Smooth muscle cell (in vitro differentiated cells): ENCODE measurements around the gene POLR3B. TPM values are rescaled to one million over a fixed set of nuclear protein-coding genes. Genes with fewer than 3 reads are reported as not detected.

Experiments used
- DNase-seq: peaks from one replicate; lab custom pipeline; 2025; ENCODE audit not compliant: unreplicated experiment; lab: John Stamatoyannopoulos, UW
- H2AFZ ChIP-seq: fragments of 200-600 bp; sonication (generic); 2 replicates; pipeline ENCODE4 v1.6.0; 2016; ENCODE audit warnings: antibody characterized with exemption, low read depth, mild to moderate bottlenecking
- H3F3A ChIP-seq: fragments of 200-600 bp; sonication (generic); 2 replicates; pipeline ENCODE4 v1.6.0; 2017; ENCODE audit warnings: antibody characterized with exemption, low read depth
- H3K27ac ChIP-seq: fragments of 200-600 bp; sonication (generic); 2 replicates; pipeline ENCODE4 v1.5.1; 2016; ENCODE audit warnings: low read depth, mild to moderate bottlenecking
- H3K27me3 ChIP-seq: fragments of 200-600 bp; sonication (generic); 2 replicates; pipeline ENCODE4 v1.6.1; 2016; ENCODE audit warnings: low read depth, mild to moderate bottlenecking
- H3K36me3 ChIP-seq: fragments of 200-600 bp; sonication (generic); 2 replicates; pipeline ENCODE4 v1.5.1; 2016; ENCODE audit warnings: low read depth
- H3K4me1 ChIP-seq: fragments of 200-600 bp; sonication (generic); 2 replicates; pipeline ENCODE4 v1.5.1; 2016; ENCODE audit warnings: low read depth
- H3K4me2 ChIP-seq: fragments of 200-600 bp; sonication (generic); 2 replicates; pipeline ENCODE4 v1.6.0; 2016; ENCODE audit warnings: mild to moderate bottlenecking
- H3K4me3 ChIP-seq: fragments of 200-600 bp; sonication (generic); 2 replicates; pipeline ENCODE4 v1.5.1; 2016; ENCODE audit warnings: mild to moderate bottlenecking
- H3K79me2 ChIP-seq: fragments of 200-600 bp; sonication (generic); 2 replicates; pipeline ENCODE4 v1.6.0; 2016; ENCODE audit warnings: low read depth, mild to moderate bottlenecking
- H3K9ac ChIP-seq: fragments of 200-600 bp; sonication (generic); 2 replicates; pipeline ENCODE4 v1.6.0; 2016; ENCODE audit warnings: low read depth
- H3K9me3 ChIP-seq: fragments of 200-600 bp; sonication (generic); replicated peaks from 2 replicates; pipeline ENCODE4 v1.5.1; 2016; ENCODE audit warnings: low read depth
- H4K20me1 ChIP-seq: fragments of 200-600 bp; sonication (generic); 2 replicates; pipeline ENCODE4 v1.6.0; 2016; ENCODE audit warnings: low read depth
- CTCF ChIP-seq: fragments of 200-600 bp; sonication (generic); IDR thresholded peaks from 2 replicates; pipeline ENCODE4 v1.5.1; 2017; ENCODE audit warnings: borderline replicate concordance, mild to moderate bottlenecking, antibody characterized with exemption; ENCODE audit not compliant: insufficient read depth, poor library complexity, severe bottlenecking
- WGBS: methylation state at CpG from one replicate; pipeline ENCODE4 v1.1.7; 2016; ENCODE audit warnings: low lambda C conversion rate; 5-methylcytosine and 5-hydroxymethylcytosine counted together
- polyA plus RNA-seq: library from polyadenylated mRNA; unstranded; fragments of >200 nt; fragmentation: Nextera tagmentation; extraction: Ambion mirVana; gene quantifications from 2 replicates; pipeline ENCODE4 v1.2.1, GENCODE V29; 2016
- total RNA-seq: library from RNA; depleted of rRNA; stranded (reverse); fragments of >200 nt; gene quantifications from 2 replicates; pipeline ENCODE4 v1.2.3, GENCODE V29; 2014

The POLR3B gene
- total and polyA plus RNA-seq, 2 experiments from 2014 or later, result 7.3 to 7.5 TPM

DNA sequence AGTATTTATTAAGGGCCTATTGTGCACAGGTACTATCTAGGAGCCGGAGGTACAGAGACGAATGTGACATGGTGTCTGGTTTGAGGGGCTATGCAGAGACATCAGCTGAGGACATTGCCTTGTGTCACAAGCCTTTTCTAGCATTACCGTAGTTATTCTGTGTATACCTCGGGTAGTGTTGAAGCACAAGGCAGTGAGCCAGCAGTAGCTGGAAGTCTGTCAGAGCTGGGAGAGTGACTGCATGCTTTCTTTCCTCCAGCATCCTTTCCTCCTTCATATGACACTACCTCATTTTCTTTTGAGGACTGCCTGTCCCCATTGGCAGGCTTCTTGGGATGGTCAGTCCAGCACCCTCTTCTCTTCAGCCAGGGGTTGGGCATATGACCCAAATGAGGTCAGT lies 77.0 kb downstream of the POLR3B start:
- H3K9me3 ChIP-seq, result no peaks in the 10 kb centered on the region
- H3F3A ChIP-seq, result no peaks in the 10 kb centered on the region
- no peak overlapping the region for H3K4me2 ChIP-seq
- H3K36me3 ChIP-seq, result peaks cover 18% of the 10 kb centered on the region
- no peaks in the 10 kb centered on the region for H4K20me1 ChIP-seq
- no peak overlapping the region for H3K9ac ChIP-seq
- H3K27ac ChIP-seq, result no peak overlapping the region
- no peak for TF ChIP-seq CTCF
- WGBS, result 97% methylated on average over 4 of the region's 4 CpGs
- H3K4me1 ChIP-seq, result no peaks in the 10 kb centered on the region
- no peak overlapping the region for H2AFZ ChIP-seq
- no peak overlapping the region for H3K4me3 ChIP-seq
- H3K27me3 ChIP-seq, result no peaks in the 10 kb centered on the region
- no peaks in the 10 kb centered on the region for H3K79me2 ChIP-seq
- no peak for DNase-seq

GRCh38 chr12:106436164-106436563 lies 78.6 kb downstream of the POLR3B start:
- no peak overlapping the region for H3K4me2 ChIP-seq
- H3K9me3 ChIP-seq, result no peaks in the 10 kb centered on the region
- H3K4me3 ChIP-seq, result no peak overlapping the region
- 93% methylated on average over 6 of the region's 6 CpGs for whole genome bisulfite sequencing
- H3F3A ChIP-seq, result no peaks in the 10 kb centered on the region
- H3K4me1 ChIP-seq, result no peaks in the 10 kb centered on the region
- no peak overlapping the region for H3K27ac ChIP-seq
- TF ChIP-seq CTCF, result no peak
- H3K79me2 ChIP-seq, result no peaks in the 10 kb centered on the region
- no peaks in the 10 kb centered on the region for H4K20me1 ChIP-seq
- no peak for DNase-seq
- H3K27me3 ChIP-seq, result no peaks in the 10 kb centered on the region
- no peak overlapping the region for H3K9ac ChIP-seq
- H2AFZ ChIP-seq, result no peak overlapping the region
- peaks cover 18% of the 10 kb centered on the region for H3K36me3 ChIP-seq

DNA sequence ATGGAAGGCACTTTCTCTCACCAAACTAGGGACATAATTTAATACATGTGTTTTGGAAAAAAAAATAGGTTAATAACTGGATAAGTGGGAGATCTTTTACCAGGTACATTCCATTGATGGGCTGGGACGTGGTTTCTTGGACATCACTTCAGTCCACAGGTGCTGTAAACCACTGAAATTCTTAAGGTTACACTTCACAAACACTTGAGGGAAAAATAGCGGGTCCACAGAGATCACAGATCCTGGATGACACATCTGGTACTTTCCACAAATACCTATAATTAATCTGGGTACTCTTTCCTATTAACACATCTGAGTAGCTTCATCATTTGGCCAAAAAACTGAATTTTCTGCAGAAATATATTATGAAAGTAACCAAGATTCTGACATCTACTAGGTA lies 85.0 kb downstream of the POLR3B start:
- no peaks in the 10 kb centered on the region for H3K79me2 ChIP-seq
- H4K20me1 ChIP-seq, result no peaks in the 10 kb centered on the region
- H3K9me3 ChIP-seq, result no peaks in the 10 kb centered on the region
- H3K4me2 ChIP-seq, result no peak overlapping the region
- H3K27me3 ChIP-seq, result no peaks in the 10 kb centered on the region
- H3F3A ChIP-seq, result no peaks in the 10 kb centered on the region
- peaks cover 8% of the 10 kb centered on the region for H3K4me1 ChIP-seq
- H3K4me3 ChIP-seq, result no peak overlapping the region
- peaks cover 2% of the 10 kb centered on the region for H3K36me3 ChIP-seq
- no peak overlapping the region for H3K9ac ChIP-seq
- TF ChIP-seq CTCF, result no peak
- H3K27ac ChIP-seq, result no peak overlapping the region
- 100% methylated on average over 2 of the region's 2 CpGs for WGBS
- no peak for DNase-seq
- no peak overlapping the region for H2AFZ ChIP-seq

DNA sequence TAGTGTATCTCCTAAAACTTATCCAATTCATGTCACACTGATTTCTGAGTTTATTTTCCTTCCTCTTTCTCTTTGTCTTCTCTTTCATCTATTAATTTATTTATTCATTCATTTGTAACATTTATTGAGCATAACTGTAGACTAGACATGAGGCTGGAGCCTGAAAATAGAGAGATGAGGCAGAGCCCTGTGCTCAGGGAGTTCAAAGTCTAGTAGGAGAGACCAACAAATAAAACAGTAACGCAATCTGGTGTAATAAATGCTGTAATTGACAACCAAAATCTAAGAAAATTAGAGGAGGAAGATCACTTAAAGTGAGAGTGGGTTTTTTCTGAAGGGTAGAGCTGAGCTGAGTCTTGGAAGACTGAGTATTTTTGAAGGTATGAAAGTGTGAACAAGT lies 87.5 kb downstream of the POLR3B start:
- Histone ChIP-seq H4K20me1 (no peaks in the 10 kb centered on the region), H3K4me2 (no peak overlapping the region), H3K36me3 (no peaks in the 10 kb centered on the region), H3K27me3 (no peaks in the 10 kb centered on the region), H3K79me2 (no peaks in the 10 kb centered on the region), H3K27ac (no peak overlapping the region), H3K9ac (no peak overlapping the region), H2AFZ (no peak overlapping the region), H3F3A (no peaks in the 10 kb centered on the region), H3K4me3 (no peak overlapping the region), H3K9me3 (no peaks in the 10 kb centered on the region), H3K4me1 (peaks cover 8% of the 10 kb centered on the region)
- 0% methylated on average over 1 of the region's 1 CpG for WGBS
- no peak for TF ChIP-seq CTCF
- DNase-seq, result no peak
